Stimulated activated CD8-positive, alpha-beta memory T cell treated with anti-CD3 and anti-CD28 coated beads, Interleukin-4, amount 100 ng/mL, for 1 hour (primary cell): Measurements from ENCODE around the gene EML4.

Experiments
- DNase-seq, 2 donors: peaks; one replicate each; pipeline ENCODE4 v3.0.0-alpha.2; 2020; ENCODE audit warnings: low read depth in 2 of 2, low spot score in 1 of 2

EML4 gene

GRCh38 chr2:42348113-42348805 is 179.1 kb downstream of the EML4 start:
- no peak for DNase-seq

GRCh38 chr2:42350434-42351063 is 181.4 kb downstream of the EML4 start:
- no peak for DNase-seq

GRCh38 chr2:42351864-42352263 is 182.7 kb downstream of the EML4 start:
- no peak for DNase-seq

DNA sequence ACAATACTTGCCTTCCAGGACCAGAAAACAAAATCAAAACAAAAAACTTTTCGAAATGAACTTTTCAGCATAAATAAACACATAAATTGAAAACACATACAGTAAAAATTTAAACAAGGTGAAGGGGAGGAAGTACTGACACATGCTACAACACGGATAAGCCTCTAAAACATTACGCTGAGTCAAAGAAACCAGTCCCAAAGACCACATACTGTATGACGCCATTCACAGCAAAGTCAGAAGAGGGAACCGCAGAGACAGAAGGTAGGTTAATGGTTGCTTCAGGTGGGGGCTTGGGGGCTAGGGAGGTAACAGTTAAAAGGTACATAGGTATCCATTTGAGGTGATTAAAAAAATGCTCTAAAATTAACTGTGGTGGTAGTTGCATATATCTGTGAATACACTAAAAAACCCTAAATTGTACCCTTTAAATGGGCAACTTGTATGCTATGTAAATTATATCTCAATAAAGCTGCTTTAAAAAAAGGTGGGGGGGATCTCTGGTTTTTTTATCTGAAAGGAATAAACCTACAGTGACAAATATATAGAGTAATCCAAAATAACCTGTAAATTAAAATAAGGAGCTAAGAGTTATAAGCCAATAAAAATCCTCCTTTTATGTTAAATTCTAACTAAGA is 184.8 kb downstream of the EML4 start:
- DNase-seq, result no peak

DNA sequence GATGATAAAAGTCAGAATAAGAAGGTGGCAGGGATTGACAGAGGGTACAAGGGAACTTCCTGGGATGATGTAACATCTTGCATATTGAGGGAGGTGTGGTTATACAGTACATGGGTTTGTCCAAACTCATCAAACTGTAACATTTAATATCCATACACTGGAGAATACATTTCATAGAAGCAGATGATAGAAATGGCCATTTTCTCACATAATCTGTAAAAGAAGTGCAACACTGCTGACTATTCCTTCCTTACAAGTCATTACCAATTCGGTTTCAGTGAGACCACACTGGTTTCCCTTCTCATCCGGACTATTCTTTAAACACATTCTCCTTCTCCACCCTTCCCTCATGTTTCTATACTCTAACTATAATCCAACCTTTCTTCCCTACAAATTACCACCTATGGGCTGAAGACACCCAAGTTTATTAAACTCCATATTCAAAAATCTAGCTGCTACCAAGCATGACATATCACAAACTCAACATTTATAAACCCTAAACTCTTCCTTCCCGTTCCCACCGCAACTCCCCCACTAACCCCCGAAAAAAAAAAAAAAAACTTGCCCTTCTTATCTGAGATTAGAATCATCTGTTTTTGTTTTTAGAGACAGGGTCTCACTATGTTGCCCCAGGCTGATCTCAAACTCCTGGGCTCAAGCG is 190.3 kb downstream of the EML4 start:
- no peak for DNase-seq

DNA sequence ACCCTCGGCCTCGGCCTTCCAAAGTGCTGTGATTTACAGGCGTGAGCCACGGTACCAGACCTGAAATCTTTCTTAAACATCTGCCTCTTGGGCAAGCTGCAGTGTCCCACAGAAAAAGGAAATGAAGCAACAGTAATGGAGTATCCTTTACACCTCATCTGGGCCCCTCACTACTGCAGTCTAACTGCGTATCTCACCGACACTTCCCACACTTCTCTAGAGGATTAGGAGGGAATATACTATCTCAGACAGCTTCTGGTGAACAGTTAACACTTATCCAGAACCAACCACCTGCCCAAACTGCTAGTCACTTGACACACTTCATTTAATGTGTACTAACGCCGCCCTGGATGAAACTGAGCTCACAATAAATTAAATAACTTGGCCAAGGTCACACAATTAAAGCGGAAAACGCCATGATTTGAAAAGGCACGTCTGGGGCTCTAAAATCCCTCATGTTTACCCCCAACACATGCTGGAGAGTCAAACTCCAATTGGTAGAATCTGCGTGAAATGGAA is 190.9 kb downstream of the EML4 start:
- DNase-seq, result no peak

GRCh38 chr2:42360493-42360889 is 191.3 kb downstream of the EML4 start:
- no peak for DNase-seq

DNA sequence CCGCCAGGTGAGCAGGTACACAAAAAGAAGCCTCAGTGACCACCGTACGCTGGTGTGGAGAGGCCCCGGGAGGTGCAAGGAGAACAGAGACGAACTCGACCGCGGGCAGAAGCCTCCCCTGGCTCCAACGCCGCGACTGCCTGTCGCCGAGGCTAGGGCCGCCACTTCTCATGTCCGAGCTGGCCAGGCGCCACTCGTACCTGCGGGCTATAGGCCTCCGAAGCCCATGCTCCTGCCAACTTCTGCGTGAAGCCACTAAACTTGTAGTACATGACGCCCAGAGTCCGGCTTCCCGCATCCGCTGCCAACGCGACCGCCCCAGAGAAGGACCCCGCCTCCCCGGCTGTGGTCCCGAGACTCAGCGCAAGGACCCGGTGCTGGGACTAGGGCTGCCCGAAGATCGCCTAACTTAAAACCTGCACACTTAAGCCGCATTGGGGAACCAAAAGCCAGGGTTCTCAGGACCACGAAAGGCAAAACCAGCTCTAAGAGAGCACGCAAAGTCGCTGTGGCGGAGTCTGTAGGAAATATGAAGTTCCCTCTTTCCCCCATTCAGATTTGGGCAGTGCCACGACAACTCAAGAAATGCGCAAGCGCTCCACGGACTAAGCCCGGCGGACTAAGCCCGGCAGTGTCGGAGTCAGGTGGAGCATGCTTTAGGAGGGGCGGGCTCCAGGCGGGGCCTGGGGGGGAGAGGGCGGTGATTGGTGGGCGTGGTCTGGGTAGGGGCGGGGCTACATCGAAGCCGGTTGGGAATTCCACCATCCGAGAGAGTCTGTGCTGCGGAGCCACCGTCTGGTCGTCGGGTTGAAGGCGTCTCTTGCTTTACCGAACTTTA is 192.0 kb downstream of the EML4 start, which contains the start of gene COX7A2L:
COX7A2L (minus strand) TSS at position 328 of the 838 bp plus-strand sequence; CDS start at position 272, 56 bp downstream.
- DNase-seq, result peak; percentile 92 to 93

- DNase-seq, result no peak
Measured at GRCh38 chr2:42361728-42362283, 192.7 kb downstream of the EML4 start.

DNA sequence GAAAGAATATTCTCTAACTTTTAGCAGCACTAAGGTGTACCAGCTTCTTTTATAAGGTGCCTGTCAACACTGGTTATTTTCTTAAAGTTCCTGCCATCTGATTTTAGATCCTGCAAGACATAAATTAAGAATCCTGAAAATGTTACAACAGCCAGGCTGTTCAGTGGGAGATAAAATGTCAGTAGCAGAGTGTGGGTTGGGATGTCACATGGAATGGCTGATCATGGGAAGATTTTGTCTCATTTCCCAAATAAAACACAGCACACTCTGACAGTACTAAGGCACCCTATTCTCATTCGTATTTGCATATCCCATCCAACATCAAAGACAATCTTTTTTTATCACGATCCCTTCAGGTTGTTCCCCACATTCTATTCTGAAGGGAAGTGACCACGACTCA is 194.3 kb downstream of the EML4 start:
- no peak for DNase-seq

- DNase-seq, result no peak
Measured at GRCh38 chr2:42364658-42365057, 195.5 kb downstream of the EML4 start.

DNA sequence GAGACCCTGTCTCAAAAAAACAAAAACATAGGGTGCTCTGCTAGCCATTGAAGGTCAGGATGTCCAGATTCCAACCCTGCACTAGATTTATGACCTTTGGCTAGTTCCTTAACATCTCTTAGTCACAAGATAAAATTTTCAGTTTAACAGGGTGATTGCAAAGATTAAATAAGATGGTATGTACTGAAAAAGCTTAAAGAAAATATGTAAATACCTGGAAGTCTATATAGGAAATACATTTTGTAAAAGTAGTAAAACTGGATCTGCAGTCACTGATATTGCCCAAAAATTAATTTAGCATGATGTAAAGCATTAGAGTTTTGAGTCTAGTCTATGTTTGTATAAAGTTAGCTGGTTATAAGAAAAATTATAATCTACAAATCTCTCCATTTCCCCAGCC is 197.3 kb downstream of the EML4 start:
- DNase-seq, result no peak

DNA sequence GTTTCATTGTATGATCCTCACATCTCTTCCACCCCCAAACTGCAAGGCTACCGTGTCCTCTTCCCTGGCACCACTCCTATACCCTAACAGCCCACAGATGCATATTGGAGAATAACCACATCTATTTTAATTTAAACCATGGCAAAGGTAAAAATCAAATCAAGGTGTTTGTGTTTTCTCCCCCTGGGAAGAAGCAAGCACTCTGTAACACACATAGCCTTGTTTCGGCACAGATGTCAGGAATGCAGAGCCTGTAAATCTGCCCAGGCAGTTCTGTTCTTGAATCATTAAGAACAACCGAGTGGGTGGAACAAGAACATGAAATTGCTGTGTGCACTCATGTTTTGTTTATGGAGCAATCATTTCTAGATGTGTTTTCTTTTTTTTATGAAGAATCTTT is 198.7 kb downstream of the EML4 start:
- no peak for DNase-seq

DNA sequence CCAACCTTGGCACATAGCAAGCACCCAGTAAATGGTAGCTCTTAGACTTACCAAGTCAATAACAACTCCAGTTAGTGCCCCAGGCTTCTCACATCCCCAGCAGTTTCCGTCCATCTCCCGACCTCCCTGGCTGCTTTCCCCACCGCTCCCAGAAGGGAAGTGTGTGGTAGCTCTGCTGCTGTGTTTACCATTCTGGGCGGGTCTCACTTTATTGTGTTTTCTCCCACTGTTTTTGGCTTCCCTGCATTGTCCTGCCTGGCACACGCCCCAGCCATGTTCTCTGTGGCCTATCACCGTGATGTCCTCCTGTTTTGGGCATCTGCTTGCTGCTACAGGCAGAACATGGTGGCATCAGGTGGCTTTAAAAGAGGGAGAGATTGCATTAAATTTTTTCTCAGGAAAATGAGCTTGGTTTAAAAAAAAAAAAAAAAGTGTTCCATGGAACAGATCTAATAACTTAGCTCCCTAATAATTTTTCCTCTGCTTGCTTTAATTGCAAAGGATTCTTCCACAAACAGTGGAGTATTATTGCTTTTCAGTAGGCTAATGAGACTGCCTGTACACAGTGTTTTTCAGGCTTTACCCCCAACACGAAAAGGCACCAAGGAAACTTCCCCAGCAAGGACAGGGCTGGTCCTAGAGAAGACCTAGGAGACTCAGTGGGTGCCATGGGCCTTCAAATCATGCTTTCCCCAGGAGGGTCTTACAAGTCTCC is 199.8 kb downstream of the EML4 start:
- no peak for DNase-seq

DNA sequence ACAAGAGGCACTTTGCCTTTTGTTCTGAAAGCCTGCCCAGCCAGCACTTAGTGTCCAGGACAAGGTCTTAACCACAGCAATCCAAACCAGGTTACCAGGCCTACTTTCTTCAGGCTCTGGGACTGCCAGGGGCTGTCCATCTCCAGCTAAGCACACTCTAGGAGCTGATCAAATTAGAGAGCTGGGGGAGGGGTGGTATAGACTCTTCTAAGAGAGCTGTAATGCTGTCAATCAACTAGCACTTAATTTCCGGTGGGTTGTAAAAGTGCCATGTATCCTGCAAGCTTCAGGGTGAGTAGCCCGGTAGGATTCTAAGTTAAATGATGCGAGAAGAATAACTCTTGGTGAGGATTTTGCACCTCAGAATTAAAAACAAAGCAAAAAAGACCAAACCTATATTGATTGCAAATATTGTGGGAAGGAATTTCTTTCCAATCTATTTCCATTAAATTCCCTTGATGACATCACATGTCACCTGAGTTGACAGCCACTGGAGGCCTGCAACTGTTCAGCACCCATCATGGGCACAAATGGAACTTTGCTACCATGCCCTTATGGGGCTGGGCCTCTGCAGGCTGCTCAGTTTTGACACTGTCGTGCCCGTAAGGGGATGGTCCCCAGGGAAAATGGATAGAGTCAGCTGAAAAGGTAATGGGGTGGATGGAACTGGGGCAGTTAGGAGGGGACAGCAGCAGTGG is 200.5 kb downstream of the EML4 start:
- DNase-seq, result no peak

- DNase-seq, result no peak
Measured at GRCh38 chr2:42371611-42372473, 202.7 kb downstream of the EML4 start.

DNA sequence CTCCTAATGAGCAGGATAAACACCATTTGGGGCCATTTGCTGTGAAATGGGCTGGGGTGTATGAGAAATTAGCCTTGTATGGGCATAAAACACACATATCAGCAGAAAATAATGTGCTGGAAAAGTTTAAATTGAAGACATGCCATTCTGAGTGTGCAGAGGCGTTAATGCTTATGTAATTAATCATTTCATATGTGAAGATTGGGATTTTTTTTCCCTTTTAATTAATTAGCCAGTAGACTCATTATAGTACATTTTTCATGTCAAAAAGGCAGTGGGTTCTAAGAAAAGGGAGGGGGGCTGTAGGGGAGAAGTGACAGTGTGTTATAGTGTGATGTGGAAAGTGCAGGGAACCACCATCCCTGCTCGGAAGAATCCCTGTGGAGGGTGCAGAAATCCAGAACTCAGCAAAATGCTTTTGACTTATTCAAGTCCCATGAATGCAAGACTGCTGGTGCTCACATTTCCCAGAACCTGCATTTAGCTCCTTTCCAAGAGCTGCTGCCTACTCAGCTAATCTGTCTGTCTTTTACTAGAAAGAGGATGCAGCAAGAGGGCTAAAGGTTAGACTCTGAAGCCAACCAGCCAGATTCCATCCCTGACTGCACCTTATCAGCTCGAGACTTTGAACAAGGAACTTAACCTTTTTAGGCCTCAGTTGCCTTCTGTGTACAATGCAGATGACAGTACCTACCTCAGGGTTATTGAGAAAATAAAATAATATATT is 203.5 kb downstream of the EML4 start:
- no peak for DNase-seq

DNA sequence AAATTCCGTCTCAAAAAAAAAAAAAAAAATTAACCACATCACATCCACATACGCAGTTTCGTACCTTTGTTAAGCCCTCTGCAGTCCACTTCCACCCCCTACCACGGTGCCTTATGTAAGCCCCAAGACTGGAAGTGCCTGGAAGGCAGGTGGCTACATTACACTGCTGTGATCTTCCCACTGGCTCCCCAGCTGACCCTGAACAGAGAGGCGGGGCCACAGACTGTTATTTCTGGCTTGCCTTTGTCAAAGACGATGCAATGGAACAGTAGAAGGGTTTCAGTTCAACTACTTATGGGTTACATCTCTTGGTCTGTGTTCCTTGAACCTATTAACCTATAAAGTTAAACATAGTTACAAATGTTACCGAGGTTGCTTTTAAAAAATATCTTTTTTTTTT is 207.6 kb downstream of the EML4 start:
- no peak for DNase-seq
